IMR-90 (cell line): ENCODE measurements around the gene INO80B. TPM values are rescaled to one million over a fixed set of nuclear protein-coding genes. Genes with fewer than 3 reads are reported as not detected.

ENCODE experiments used
- ATAC-seq: fragments of 200-7000 bp; cut with Tn5 transposase; 2 replicates; pipeline ENCODE4 v1.9.1; 2020; ENCODE audit warnings: low read depth, mild to moderate bottlenecking, moderate library complexity
- BruUV-seq: library from RNA; stranded (reverse); fragments of 400-500 nt; replicated peaks from 2 replicates; lab custom pipeline; 2021; lab: Mats Ljungman, UMichigan
- CTCF ChIA-PET: fragments of 300-600 bp; formaldehyde crosslinking; extraction: SDS; loops from one replicate; lab custom pipeline; 2021; ENCODE audit warnings: antibody characterized with exemption; lab: Yijun Ruan, JAX
- POLR2A ChIA-PET: fragments of 300-600 bp; sonication (Branson Sonifier 250); formaldehyde crosslinking; loops from one replicate; lab custom pipeline; 2022; ENCODE audit warnings: antibody characterized with exemption; ENCODE audit not compliant: unreplicated experiment; lab: Charles Lee
- DNase-seq: peaks from one replicate; pipeline ENCODE4 v3.0.0; 2013
- H2AFZ ChIP-seq: replicated peaks from 2 replicates; pipeline ENCODE3; 2013; ENCODE audit warnings: low read length, mild to moderate bottlenecking; ENCODE audit not compliant: poor library complexity
- H2AK5ac ChIP-seq: 2 replicates; pipeline ENCODE4 v1.6.1; 2013; ENCODE audit warnings: low read depth, low read length, inconsistent platforms
- H2AK9ac ChIP-seq: replicated peaks from 2 replicates; pipeline ENCODE3; 2013; ENCODE audit warnings: mild to moderate bottlenecking, low read depth, low read length, moderate library complexity; ENCODE audit not compliant: poor library complexity
- H2BK120ac ChIP-seq: 2 replicates; pipeline ENCODE4 v1.6.1; 2013; ENCODE audit warnings: low read depth, low read length, inconsistent platforms
- H2BK15ac ChIP-seq: 3 replicates; pipeline ENCODE4 v1.6.1; 2013; ENCODE audit warnings: low read depth, low read length, inconsistent platforms
- H2BK20ac ChIP-seq: 2 replicates; pipeline ENCODE4 v1.6.1; 2013; ENCODE audit warnings: low read depth, mild to moderate bottlenecking, inconsistent platforms, low read length, moderate library complexity
- H2BK5ac ChIP-seq: 2 replicates; pipeline ENCODE4 v1.6.1; 2013; ENCODE audit warnings: mild to moderate bottlenecking, low read depth, low read length, inconsistent platforms; ENCODE audit not compliant: poor library complexity, severe bottlenecking
- H3K14ac ChIP-seq: replicated peaks from 2 replicates; pipeline ENCODE4 v1.6.1; 2013; ENCODE audit warnings: low read depth, low read length, inconsistent platforms
- H3K18ac ChIP-seq: 2 replicates; pipeline ENCODE4 v1.6.1; 2013; ENCODE audit warnings: low read depth, low read length, control low read depth
- H3K23ac ChIP-seq: 2 replicates; pipeline ENCODE4 v1.6.1; 2013; ENCODE audit warnings: low read depth, low read length, inconsistent platforms
- H3K27ac ChIP-seq: 2 replicates; pipeline ENCODE4 v1.5.1; 2013; ENCODE audit warnings: mild to moderate bottlenecking, control low read depth, low read length; ENCODE audit not compliant: insufficient read depth
- H3K27me3 ChIP-seq: 2 replicates; pipeline ENCODE4 v1.6.1; 2013; ENCODE audit warnings: low read length; ENCODE audit not compliant: control insufficient read depth, insufficient read depth
- H3K36me3 ChIP-seq: 2 replicates; pipeline ENCODE4 v1.6.1; 2013; ENCODE audit warnings: low read length, mixed read lengths; ENCODE audit not compliant: control insufficient read depth, insufficient read depth
- H3K4ac ChIP-seq: 2 replicates; pipeline ENCODE4 v1.6.1; 2013; ENCODE audit warnings: low read depth, low read length, inconsistent platforms
- H3K4me1 ChIP-seq: 2 replicates; pipeline ENCODE4 v1.6.1; 2013; ENCODE audit warnings: low read length, mixed read lengths; ENCODE audit not compliant: control insufficient read depth, insufficient read depth
- H3K4me2 ChIP-seq: 2 replicates; pipeline ENCODE4 v1.6.1; 2013; ENCODE audit warnings: low read depth, mild to moderate bottlenecking, control low read depth, low read length, moderate library complexity
- H3K4me3 ChIP-seq: 2 replicates; pipeline ENCODE4 v1.5.1; 2013; ENCODE audit warnings: low read depth, mild to moderate bottlenecking, control low read depth, low read length, moderate library complexity; ENCODE audit not compliant: insufficient read depth
- H3K56ac ChIP-seq: 2 replicates; pipeline ENCODE4 v1.6.1; 2013; ENCODE audit warnings: low read length, inconsistent platforms; ENCODE audit not compliant: insufficient read depth; ENCODE audit errors: extremely low read depth
- H3K79me1 ChIP-seq, 2 experiments: 2 replicates each; pipeline ENCODE4 v1.6.1; 2013; ENCODE audit warnings: low read length in 2 of 2, inconsistent platforms in 1 of 2, low read depth in 1 of 2
- H3K9ac ChIP-seq: 2 replicates; pipeline ENCODE4 v1.6.1; 2013; ENCODE audit warnings: low read depth, low read length, control low read depth
- H3K9me1 ChIP-seq: 2 replicates; pipeline ENCODE4 v1.6.1; 2013; ENCODE audit warnings: low read length, inconsistent platforms; ENCODE audit not compliant: insufficient read depth
- H3K9me3 ChIP-seq: 2 replicates; pipeline ENCODE4 v1.6.1; 2013; ENCODE audit warnings: low read length; ENCODE audit not compliant: control insufficient read depth, insufficient read depth
- H4K20me1 ChIP-seq: 2 replicates; pipeline ENCODE4 v1.6.1; 2013; ENCODE audit warnings: low read length, inconsistent platforms; ENCODE audit not compliant: insufficient read depth
- H4K5ac ChIP-seq: 2 replicates; pipeline ENCODE4 v1.6.1; 2013; ENCODE audit warnings: mild to moderate bottlenecking, low read depth, low read length, control low read depth
- H4K8ac ChIP-seq, 2 experiments: 2 replicates each; pipeline ENCODE4 v1.6.1; 2013; ENCODE audit warnings: low read depth in 2 of 2, low read length in 2 of 2, control low read depth in 1 of 2, inconsistent platforms in 1 of 2
- H4K91ac ChIP-seq: 2 replicates; pipeline ENCODE4 v1.6.1; 2013; ENCODE audit warnings: low read depth, low read length, inconsistent platforms; ENCODE audit not compliant: insufficient read depth
- USF2 ChIP-seq: fragments of 150-350 bp; IDR thresholded peaks from 2 replicates; pipeline ENCODE4 v1.6.1; 2017; ENCODE audit warnings: mild to moderate bottlenecking, antibody characterized with exemption, low read length, low read depth
- WGBS, 2 experiments: methylation state at CpG; one replicate each; pipeline versions ENCODE4 v1.1.5 to v1.1.7; 2013; ENCODE audit warnings: missing lambda C conversion rate in 2 of 2; ENCODE audit not compliant: insufficient read length in 1 of 2; ENCODE audit errors: extremely low coverage in 2 of 2; 5-methylcytosine and 5-hydroxymethylcytosine counted together
- dilution Hi-C: fragments of 300-500 bp; cut with HindIII; formaldehyde crosslinking; loops from one replicate; pipeline ENCODE4 v1.14.3; 2018; ENCODE audit warnings: low sequenced_read_pairs; ENCODE audit not compliant: unreplicated experiment
- in situ Hi-C: fragments of 300-500 bp; cut with MboI; formaldehyde crosslinking; loops from 3 replicates; pipeline ENCODE4 v1.14.3; 2019; ENCODE audit warnings: low sequenced_read_pairs, inconsistent platforms, mixed read lengths
- intact Hi-C: fragments of 100-400 bp; cut with micrococcal nuclease; formaldehyde crosslinking; loops from 2 replicates; pipeline ENCODE4 v1.10.0; 2022
- polyA plus RNA-seq, 3 experiments: library from polyadenylated mRNA; depleted of rRNA; stranded (reverse); fragments of >200 nt; gene quantifications; 2 replicates each; pipeline ENCODE4 v1.2.3, GENCODE V29; 2012; ENCODE audit warnings: low replicate concordance in 1 of 3
- total RNA-seq: library from RNA; depleted of rRNA; stranded (reverse); fragments of >200 nt; gene quantifications from 2 replicates; pipeline ENCODE4 v1.2.3, GENCODE V29; 2012

The INO80B gene
- total and polyA plus RNA-seq, 2 of the 4 experiments (the other 2 are of a cell fraction): 4.5 to 10.5 TPM

- Histone ChIP-seq H3K9me1 (peaks cover 21% of the 10 kb centered on the region), H2AFZ (peak overlapping the region; percentile 94), H3K56ac (no peak overlapping the region), H4K20me1 (0 out of 2 replicates have a peak, but pooled peaks cover 3% of the 10 kb centered on the region), H3K23ac (no peak overlapping the region), H3K18ac (no peak overlapping the region), H2BK15ac (no peak overlapping the region), H3K4me1 (peaks cover 23% of the 10 kb centered on the region), H2BK120ac (no peak overlapping the region), H3K4me2 (no peak overlapping the region), H3K4ac (no peak overlapping the region), H3K27ac (no peak overlapping the region), H2BK5ac (no peak overlapping the region), H3K4me3 (no peak overlapping the region), H3K9ac (no peak overlapping the region), H3K9me3 (no peaks in the 10 kb centered on the region), H3K27me3 (peaks cover 5% of the 10 kb centered on the region; the same call in 1 of the 2 replicates), H4K8ac (peak overlapping the region; percentile 87 to 98; a peak in 2 of 4 replicates), H2AK9ac (peak overlapping the region; percentile 81), H2AK5ac (no peak overlapping the region), H3K79me1 (peaks cover 18 to 36% of the 10 kb centered on the region in 2 experiments), H4K91ac (0 out of 2 replicates have a peak overlapping the region, but pooled peaks have one; percentile 73), H4K5ac (peak overlapping the region; percentile 86), H3K36me3 (no peaks in the 10 kb centered on the region), H3K14ac (peak overlapping the region; percentile 66; the same call in 1 of the 2 replicates), H2BK20ac (no peak overlapping the region)
- no TSS peak for BruUV-seq
- POLR2A ChIA-PET: no interaction called here
- intact Hi-C loops: no loop called here
- DNase-seq (no peak), ATAC-seq (no peak)
- CTCF ChIA-PET: no interaction called here
- no peak for TF ChIP-seq USF2
- in situ Hi-C loops: no loop called here
- dilution Hi-C loops: no loop called here
- WGBS, 2 experiments: 61% methylated on average over 11 of the region's 33 CpGs; no CpG with 5 or more reads in 1 of the 2 experiments
Measured at GRCh38 chr2:74441170-74441689, 13.7 kb upstream of the INO80B start.
